Cardiac septum (tissue), 1 donor: ENCODE data around the gene RHBDL1. TPM values are rescaled to one million over a fixed set of nuclear protein-coding genes. Genes with fewer than 3 reads are reported as not detected.

ENCODE experiments used
- DNase-seq: peaks from one replicate; pipeline ENCODE4 v3.0.0-alpha.2; 2020; ENCODE audit warnings: low spot score
- intact Hi-C: fragments of 100-400 bp; cut with DNase I; formaldehyde crosslinking; loops from one replicate; pipeline ENCODE4 v1.14.0; 2022
- total RNA-seq: library from RNA; stranded (reverse); fragmentation: NEBNext Ultra II Directional; extraction: Animal tissue kit (Norgen Biotek cat#: 25700); gene quantifications from one replicate; pipeline ENCODE4 v1.2.1, GENCODE V29; 2021
- donor health status: DM: no; HTN: no; CAD: no.

RHBDL1 gene
- total RNA-seq, 1 donor from 2014 or later = 1.8 TPM

- intact Hi-C loops = no loop called here
- no peak for DNase-seq
These were observed 19.4 kb downstream of the RHBDL1 start for GRCh38 chr16:694863-695354.

GRCh38 chr16:695355-696089 is 20.1 kb downstream of the RHBDL1 start:
- intact Hi-C loops = no loop called here
- DNase-seq = no peak

- intact Hi-C loops = no loop called here
- no peak for DNase-seq
These were observed 23.6 kb downstream of the RHBDL1 start for GRCh38 chr16:698911-699671.

GRCh38 chr16:700684-701584 is 25.5 kb downstream of the RHBDL1 start:
- intact Hi-C loops = no loop called here
- DNase-seq = no peak

- DNase-seq = no peak
- intact Hi-C loops = no loop called here
These were observed 26.9 kb downstream of the RHBDL1 start for GRCh38 chr16:702341-702740.

- intact Hi-C loops = no loop called here
- no peak for DNase-seq
These were observed 27.9 kb downstream of the RHBDL1 start for GRCh38 chr16:703406-703805.

DNA sequence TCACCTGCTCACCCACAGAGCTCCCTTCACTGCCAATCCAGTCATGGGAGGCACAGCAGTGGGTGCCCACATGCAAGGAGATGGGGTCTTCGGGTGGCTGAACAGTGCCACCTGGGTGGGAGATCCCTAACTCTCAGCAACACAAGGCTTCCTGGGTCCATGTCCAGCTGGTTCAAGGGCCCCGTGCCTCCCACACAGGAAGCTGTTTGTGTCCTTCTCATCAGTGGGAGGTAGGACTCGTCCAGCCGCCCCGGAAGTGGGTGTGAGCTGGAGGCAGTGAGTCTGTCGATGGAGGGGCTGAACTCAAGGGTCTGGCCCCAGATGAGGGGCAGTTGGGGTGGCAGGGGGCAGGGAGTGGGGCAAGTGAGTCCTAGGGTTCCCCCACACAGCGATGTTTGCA is 28.6 kb downstream of the RHBDL1 start:
- intact Hi-C loops = no loop called here
- DNase-seq = no peak

DNA sequence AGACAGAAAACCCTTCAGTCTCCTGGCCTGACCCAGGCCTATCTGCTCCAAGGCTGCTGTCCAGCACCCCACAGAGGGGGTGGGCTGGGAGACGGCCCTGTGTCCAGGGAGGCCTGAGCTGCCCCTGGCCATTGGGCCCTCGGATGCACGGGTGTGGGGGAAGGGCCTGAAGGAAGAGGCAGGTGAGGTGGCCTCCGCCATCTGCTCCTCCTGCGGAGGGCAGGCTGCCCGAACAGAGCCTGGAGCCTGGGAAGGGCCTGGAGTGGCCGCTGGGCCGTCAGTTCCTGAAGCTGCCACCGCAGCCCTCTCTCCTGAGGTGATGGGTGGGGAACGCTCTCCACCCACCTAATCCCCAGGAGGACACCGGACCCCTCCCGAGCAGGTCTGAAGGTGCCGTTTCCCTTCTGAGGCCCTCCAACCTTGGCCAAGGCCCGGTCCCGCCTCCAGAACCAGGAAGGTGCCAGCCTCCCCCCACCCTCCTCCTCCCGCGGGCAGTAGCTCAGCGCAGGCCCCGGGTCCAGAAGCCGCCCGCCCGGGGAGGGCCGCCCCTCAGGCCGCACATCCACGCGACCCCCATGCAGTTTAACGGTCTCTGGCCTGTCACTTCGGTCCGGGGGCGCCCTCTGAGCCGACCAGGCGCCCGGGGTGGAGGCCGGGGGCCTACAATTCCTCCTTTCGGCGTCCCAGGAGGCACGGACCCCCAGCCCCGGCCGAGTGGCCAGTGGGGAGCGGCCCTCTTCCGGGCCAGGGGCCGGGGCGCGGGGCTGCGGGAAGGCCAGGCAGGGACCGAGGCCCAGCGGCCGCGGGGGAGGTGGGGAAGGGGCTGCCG is 29.3 kb downstream of the RHBDL1 start:
- intact Hi-C loops = no loop called here
- no peak for DNase-seq

DNA sequence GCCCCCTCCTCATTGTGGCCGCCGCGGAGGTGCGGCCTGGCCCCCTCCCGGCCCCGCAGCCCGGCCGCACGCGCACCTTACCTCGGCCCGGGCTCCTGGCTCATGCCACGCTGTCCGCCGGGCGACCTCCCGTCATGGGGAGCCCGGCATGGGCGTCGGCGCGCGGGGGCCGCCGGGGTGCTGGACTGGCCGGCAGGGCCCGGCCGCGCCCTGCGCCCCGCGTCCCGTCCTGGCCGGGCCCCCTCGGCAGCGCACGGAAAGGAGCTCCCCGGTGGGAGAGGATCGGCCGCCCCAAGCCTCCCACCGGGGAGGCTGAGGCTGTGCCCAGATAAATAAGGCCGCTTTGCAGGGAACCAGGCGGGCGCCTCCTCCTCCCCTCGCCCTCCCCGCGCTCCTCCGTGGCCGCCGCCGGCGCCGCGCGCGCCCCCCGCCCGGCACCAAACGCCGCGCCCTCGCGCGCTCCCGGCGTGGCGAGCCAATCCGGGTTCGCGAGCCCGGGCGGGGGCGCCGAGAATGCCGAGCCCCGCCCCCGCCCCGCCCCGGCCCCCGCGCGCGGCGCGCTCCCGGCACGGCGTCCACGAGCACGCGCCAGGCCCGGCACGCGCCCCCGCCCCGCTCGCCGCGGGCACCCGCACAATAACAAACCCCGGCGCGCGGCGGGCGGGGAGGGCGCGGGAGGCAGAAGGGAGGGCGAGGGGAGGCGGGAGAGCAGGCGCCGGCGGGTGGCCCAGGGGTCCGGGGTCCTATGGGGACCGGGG is 30.1 kb downstream of the RHBDL1 start, which contains the start of gene FBXL16:
FBXL16 (minus strand) TSS at position 371 of the 758 bp plus-strand sequence. CDS start 8,396 bp downstream, outside the sequence.
- DNase-seq = no peak
- intact Hi-C loops = no loop called here

DNA sequence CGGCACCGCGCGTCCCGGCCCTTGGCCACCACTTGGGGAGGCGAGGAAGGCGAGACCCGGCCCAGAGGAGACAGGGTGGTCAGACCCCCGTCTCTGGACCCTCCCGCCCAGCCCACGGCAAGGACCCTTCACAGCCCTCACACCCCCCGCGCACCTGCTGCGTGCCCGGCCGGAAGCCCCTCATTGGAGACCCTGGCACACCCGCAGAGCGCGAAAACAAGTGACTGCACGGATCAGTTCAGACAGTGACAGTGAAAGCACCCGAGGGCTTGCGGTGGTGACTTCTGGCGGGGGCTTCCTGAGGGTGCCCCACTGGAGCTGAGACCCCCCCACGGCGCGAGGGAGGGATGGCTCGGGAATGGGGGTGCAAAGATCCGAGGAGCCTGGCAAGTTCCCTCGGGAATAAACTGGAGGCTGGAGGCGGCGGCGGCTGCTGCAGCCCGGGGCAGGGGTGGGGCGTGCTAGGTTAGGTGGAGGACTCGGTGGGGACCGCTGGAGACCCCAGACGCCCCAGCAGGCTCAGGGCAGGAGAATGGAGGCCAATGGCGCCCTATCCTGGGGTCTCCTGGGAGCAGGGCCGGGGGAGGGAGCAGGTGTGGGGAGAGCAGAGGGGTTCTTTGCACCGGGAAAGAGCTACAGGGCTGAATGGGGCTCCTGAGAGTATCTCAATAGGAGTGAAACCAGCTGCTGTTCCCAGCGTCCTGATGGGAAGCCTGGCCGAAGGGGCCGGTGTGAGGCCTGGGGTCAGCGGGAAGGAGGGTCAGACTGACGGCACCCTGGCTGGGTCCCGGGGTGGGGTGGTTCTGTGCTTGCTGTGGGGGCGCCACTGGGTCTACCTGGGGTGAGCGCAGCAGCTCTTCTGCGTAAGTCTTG is 31.0 kb downstream of the RHBDL1 start:
- no peak for DNase-seq
- intact Hi-C loops = no loop called here

GRCh38 chr16:707062-707538 is 31.6 kb downstream of the RHBDL1 start:
- DNase-seq = no peak
- intact Hi-C loops = no loop called here

GRCh38 chr16:708019-708418 is 32.5 kb downstream of the RHBDL1 start:
- intact Hi-C loops = no loop called here
- no peak for DNase-seq

DNA sequence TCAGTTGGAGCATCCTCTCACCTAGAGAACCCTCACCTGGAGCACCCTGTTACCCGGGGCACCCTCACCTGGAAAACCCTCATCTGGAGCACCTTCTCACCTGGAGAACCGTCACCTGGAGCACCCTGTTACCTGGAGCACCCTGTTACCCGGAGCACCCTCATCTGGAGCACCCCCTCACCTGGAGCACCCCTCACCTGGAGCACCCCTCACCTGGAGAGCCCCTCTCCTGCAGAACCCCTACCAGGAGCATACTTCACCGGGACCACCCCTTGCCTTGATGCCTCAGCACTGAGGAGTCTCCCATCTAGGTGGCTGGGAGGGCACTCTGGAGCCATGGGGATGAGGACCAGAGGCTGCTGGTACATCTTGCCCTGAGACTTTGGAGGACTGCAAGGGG is 33.5 kb downstream of the RHBDL1 start:
- intact Hi-C loops = no loop called here
- DNase-seq = no peak

GRCh38 chr16:709566-710499 is 34.4 kb downstream of the RHBDL1 start:
- DNase-seq = peak; percentile 85
- intact Hi-C loops = loop anchor here (5.0 kb wide), 1 partner anchor 347 kb away; no protein-coding TSS in a partner anchor

GRCh38 chr16:710500-711075 is 35.1 kb downstream of the RHBDL1 start:
- DNase-seq = no peak
- intact Hi-C loops = loop anchor here (1.0 to 5.0 kb wide), 2 partner anchors 75 to 347 kb away; no protein-coding TSS in a partner anchor

DNA sequence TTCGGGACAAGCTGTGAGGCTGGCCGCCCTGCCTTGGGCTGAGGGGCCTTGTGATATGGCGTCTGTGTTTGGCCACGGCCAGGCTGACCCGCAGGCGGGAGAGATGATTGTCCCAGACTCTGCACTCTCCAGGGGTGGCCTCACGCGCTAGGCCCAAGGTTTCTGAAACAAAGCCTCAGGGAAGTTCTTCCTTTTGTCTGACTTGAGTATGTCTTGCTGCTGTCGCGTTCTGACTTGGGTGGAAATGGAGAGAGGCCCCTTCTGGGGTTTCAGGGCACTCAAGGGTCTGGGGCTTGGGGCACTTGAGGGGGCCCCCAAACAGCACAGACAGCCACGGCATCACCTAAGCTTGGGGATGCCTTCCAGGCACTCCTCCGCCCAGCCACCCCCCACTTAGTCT is 35.6 kb downstream of the RHBDL1 start:
- intact Hi-C loops = loop anchor here (1.0 to 5.0 kb wide), 2 partner anchors 74 to 346 kb away; no protein-coding TSS in a partner anchor
- no peak for DNase-seq
